GM19438 (cell line): ENCODE measurements around the gene ENTREP3.
"Not testable (repeated sequence)": the region's sequence is repeated elsewhere in the genome, so short reads cannot be mapped to it uniquely, and the experiment has no call there.

Experiments used
- ATAC-seq: cut with Tn5 transposase; IDR thresholded peaks from one replicate; pipeline ENCODE4 v1.9.1; 2021; ENCODE audit warnings: low read depth; ENCODE audit not compliant: unreplicated experiment

Gene ENTREP3

GRCh38 chr1:155226910-155227260 is 28.4 kb downstream of the ENTREP3 start:
- ATAC-seq = no peak

GRCh38 chr1:155226188-155226909 is 28.9 kb downstream of the ENTREP3 start:
- no peak for ATAC-seq

DNA sequence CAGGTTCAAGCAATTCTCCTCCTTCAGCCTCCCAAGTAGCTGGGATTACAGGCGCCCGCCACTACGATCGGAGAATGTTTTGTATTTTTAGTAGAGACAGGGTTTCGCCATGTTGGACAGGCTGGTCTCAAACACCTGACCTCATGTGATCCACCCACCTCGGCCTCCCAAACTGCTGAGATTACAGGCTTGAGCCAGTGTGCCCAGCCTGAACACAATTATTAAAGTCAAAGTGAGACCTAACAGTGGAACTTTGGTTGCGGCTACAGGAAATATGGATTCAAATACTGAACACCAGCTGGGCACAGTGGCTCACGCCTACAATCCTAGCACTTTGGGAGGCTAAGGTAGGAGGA is 29.9 kb downstream of the ENTREP3 start:
- not testable (repeated sequence) for ATAC-seq

DNA sequence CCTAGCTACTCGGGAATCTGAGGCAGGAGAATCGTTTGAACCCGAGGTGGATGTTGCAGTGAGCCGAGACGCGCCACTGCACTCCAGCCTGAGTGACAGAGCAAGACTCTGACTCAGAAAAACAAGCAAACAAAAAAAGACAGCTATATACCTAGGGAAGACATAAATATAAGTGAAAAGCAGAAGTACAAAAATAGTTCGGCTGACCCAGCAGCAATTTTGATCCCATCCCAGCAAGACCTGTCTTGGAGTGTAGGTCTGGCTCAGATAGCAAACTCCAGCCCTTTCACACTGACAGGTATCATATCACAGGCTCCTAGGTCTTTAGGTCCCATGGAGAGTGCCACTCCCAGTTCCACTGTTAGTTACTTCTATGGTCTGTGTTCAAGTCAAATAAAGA is 32.2 kb downstream of the ENTREP3 start:
- no peak for ATAC-seq

- not testable (repeated sequence) for ATAC-seq
Measured at GRCh38 chr1:155220211-155220965, 34.9 kb downstream of the ENTREP3 start.

DNA sequence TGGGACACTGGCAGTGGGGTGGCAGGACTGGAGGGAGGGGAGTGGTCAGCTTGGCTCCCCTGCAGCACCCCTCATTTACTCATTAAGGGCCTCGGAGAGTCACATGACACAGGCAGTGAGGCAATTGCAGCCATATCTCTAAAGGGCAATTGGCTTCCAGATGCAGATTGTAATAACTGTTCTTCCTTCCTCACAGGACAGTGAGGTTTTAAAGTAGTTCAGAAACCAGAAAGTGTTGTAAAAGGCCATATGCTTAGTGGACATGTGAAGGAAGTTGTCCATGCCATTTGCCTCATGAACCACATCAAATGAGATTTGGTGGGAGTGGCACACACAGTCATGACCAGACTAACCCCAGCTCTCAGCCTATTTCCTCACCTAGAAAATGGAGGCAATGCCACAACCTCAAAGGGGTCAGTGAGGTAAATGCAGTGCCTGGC is 35.7 kb downstream of the ENTREP3 start:
- ATAC-seq = no peak

- no peak for ATAC-seq
Measured at GRCh38 chr1:155218854-155219591, 36.3 kb downstream of the ENTREP3 start.

DNA sequence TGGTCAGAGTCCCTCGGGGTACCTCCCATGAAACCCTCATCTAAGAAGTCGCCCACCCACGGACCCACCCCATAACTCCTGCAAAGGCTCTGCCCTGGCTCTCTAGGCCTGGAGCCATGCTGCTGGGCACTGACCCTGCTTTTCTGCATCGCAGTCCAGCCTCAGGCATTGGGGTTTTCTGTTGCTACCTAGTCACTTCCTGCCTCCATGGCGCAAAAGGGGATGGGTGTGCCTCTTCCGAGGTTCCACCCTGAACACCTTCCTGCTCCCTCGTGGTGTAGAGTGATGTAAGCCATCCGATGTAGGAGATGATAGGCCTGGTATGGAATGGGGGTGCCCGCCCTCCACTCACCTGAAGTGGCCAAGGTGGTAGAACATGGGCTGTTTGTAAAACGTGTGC is 40.6 kb downstream of the ENTREP3 start:
- ATAC-seq = not testable (repeated sequence)

DNA sequence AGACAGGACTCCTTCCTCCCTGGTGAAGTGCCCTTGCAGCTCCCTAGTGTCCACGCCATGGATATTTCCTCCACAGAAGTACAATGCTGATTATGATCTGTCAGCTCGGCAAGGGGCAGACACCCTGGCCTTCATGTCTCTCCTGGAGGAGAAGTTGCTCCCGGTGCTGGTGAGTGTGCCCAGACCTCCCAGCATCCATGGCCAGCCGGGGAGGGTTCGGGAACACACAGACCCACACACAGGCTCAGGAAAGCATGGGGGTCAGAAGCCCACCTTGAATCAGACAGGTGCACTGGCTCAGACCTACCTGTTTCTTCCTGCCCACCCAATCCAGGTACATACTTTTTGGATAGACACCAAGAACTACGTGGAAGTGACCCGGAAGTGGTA is 43.2 kb downstream of the ENTREP3 start:
- not testable (repeated sequence) for ATAC-seq

DNA sequence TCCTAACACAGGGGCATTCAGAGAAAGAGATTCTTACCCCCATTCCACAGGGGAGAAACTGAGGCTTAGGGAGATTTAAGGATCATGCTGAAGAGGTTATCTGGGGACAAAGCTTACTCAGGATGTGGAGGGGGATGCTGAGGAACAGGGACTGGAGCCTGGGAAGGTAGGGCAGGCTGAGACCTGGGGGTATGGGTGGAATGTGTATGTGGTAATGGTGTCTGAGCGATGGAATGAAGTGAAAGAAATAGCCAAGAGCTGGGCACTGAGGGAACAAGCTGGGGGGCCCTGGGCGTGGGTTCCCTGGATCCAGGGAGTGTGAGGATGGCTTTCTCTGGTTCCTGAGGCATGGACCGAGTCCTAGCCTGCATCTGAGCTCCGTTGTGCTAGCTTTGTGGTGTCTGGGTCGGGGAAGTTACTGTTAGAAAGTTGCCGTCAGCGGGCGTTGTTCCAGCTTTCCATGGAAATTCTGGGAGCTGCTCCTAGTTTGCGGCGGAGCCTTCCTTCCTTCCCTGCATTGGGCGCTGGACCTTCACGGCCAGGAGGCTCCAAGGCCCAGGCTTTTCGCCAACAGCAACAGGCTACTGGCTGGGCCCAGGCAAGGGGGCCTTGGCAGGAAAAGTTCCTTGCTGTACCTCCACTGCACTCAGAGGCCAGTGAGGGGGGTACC is 43.8 kb downstream of the ENTREP3 start:
- ATAC-seq = not testable (repeated sequence)

- ATAC-seq = no peak
Measured at GRCh38 chr1:155210314-155211104, 44.8 kb downstream of the ENTREP3 start.

DNA sequence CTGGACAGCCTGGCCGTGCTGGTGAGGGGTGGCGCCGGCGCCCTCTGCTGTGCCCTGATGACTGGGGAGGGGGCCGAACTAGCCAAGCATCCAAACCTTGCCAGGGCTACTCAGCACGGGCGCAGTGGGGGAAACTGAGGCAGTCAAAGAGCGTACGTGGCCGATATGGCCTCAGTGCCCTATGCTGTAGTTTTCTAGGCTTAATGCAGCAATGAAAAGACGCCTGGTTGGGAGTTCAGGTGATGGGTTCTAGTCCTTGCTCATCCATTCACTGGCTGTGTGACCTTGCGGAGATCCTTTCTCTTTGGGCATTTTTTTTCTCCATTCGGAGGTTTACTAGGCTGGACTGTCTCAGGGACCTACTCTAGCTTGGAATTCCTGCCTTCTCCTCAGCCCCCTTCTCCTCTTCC is 46.0 kb downstream of the ENTREP3 start:
- ATAC-seq = no peak

DNA sequence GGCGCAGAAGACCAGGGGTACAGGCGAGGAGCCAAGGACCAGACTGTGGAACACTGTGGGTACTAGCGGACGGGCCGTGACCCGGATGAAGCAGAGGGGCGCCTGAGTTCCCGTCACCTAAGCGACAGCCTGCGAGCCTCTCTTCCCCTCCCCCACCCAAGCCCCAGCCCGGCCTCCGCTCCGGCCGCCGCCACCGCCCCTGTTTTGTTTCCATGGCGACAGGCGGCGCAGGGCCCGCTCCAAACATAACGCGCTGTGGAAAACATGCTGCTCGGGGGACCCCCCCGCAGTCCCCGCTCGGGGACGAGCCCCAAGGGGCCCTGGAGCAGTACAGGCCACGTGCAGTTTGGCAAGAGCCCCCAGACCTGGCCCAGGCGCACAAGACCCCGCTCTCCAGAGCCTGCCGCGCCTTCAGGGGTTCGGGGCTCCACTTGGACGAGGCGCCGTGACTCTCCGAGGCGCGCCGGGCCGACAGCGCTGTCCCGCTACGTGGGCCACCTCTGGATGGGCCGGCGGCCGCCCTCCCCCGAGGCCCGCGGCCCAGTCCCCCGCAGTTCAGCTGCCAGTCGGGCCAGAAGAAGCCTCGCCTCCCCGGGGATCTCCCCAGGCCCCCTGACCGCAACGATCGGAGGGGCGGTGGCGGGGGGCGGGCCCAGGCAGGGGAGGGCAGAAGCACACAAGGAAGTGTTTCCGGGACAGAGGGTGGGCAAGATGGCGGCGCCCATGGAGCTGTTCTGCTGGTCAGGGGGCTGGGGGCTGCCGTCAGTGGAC is 46.6 kb downstream of the ENTREP3 start, which contains the start of gene MTX1:
Gene MTX1, plus strand, starts transcription at position 155 of the 771 bp plus-strand sequence. Its CDS starts 110 bp downstream, at position 265.
- peak; percentile 67 for ATAC-seq

DNA sequence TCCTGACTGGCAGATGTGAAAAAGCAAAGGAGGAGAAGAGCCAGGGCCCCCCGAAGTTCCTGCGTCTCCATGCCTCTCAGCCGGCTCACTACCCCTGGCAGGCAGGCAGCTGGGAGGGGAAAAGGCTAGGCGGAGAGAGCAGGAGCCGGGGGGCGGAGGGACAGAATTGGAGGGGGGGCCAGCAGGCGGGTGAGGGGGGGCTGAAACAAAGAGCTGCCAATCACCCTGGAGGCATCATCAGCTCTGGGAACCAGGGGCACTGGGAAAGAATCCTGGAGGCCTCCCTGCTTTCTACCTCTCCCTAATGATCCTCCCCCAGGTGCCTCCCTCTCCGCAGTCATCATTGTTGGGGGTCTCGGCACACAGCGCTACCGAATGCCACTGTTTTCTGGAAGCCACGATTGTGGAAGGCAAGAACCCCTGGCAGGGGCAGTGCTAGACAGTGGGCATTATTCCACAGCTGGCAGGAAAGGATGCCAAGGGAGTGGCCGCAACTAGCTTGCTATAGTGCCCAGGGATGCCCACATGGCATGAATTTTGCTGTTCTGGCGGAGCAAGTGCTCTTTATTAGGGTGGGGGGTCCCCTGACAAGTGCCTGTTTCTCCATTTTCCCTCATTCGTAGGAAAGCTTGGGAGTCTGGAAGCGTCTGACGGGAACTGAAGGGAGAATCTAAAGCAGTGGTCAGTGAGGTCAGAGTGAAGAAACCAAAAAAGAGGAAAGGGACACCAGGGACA is 47.3 kb downstream of the ENTREP3 start, which contains the start of gene THBS3:
Gene THBS3, minus strand, starts transcription at position 92 of the 735 bp plus-strand sequence. Its CDS starts 21 bp downstream, at position 71.
- no peak for ATAC-seq

DNA sequence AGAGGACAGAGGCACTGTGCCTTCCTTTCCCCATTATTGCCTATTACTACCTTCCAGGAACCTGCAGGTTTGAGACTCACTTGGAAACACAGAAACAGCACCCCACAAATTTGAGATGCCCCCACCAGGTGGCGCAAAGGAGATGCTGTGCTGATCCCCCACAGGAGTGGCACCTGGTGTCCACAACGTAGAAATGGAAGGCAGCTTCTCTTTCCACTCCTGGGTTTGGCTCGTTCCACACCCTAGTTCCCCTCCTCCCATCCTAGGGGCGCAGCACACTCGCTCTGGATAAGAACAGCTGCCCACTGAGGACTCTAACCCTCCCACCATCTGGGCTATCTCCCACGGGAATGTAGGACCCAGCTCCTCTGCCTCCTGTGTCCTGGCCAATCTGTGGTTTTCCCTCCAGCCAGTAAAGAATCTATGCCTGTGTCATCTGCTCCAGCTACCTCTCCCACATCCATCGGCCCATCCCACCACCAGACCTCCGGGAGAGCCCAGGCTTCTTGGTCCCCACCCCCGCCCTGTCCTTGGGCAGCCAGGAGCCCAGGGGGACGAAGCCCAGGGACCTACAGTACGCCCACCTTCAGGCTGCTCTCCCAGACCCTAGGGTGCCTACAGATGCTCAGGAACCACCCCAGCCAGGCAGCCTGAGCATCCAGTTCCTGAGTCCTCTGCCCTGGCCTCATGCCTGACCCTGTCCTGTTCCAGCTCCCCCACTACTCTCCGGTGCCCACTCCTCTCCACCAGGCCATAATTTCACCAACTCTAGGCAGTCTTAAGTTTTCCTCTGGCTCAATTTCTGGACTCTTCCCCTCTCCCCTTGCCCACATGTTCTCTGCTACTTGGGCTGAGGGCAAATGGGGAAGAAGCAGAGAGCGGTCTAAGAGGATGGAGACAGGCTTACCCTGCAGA is 48.1 kb downstream of the ENTREP3 start:
- no peak for ATAC-seq

DNA sequence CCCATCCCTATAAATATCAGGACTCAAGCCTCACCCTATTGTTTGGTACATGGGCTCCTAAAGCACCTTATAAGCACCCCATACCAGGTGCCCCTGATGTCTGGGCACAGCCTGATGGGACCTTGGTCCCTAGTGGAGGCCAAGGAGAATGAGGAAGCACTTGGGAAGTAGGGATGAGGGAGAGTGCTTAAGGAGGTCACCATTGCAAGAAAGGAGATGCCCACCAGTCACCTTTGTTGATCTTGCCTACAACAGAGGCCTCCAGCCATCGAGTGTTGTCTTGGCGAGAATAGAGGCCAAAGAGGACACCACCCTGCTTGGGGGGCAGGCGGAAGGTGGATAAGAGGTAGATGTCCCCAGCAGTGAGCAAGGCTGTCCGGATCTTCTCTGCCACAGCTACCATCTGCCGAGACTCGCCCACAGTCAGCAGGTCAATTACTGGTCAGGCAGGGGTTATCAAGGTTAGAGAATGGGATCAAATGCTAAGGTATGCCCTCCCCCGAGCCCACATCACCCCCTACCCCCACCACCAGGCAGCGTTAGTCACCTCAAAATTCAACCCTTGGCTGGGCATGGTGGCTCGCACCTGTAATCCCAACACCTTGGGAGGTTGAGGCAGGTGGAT is 49.2 kb downstream of the ENTREP3 start:
- ATAC-seq = no peak

- ATAC-seq = no peak
Measured at GRCh38 chr1:155205035-155205434, 50.2 kb downstream of the ENTREP3 start.
